HG02884 (cell line): ENCODE results near the gene EFCAB6.

Experiments
- ATAC-seq: cut with Tn5 transposase; IDR thresholded peaks from one replicate; pipeline ENCODE4 v1.9.1; 2021; ENCODE audit warnings: mild to moderate bottlenecking, moderate library complexity; ENCODE audit not compliant: unreplicated experiment

The EFCAB6 gene

GRCh38 chr22:43831561-43832392 lies 19.7 kb upstream of the EFCAB6 start:
- ATAC-seq, result no peak

- ATAC-seq, result no peak
Observed at GRCh38 chr22:43830931-43831560, 18.9 kb upstream of the EFCAB6 start.

DNA sequence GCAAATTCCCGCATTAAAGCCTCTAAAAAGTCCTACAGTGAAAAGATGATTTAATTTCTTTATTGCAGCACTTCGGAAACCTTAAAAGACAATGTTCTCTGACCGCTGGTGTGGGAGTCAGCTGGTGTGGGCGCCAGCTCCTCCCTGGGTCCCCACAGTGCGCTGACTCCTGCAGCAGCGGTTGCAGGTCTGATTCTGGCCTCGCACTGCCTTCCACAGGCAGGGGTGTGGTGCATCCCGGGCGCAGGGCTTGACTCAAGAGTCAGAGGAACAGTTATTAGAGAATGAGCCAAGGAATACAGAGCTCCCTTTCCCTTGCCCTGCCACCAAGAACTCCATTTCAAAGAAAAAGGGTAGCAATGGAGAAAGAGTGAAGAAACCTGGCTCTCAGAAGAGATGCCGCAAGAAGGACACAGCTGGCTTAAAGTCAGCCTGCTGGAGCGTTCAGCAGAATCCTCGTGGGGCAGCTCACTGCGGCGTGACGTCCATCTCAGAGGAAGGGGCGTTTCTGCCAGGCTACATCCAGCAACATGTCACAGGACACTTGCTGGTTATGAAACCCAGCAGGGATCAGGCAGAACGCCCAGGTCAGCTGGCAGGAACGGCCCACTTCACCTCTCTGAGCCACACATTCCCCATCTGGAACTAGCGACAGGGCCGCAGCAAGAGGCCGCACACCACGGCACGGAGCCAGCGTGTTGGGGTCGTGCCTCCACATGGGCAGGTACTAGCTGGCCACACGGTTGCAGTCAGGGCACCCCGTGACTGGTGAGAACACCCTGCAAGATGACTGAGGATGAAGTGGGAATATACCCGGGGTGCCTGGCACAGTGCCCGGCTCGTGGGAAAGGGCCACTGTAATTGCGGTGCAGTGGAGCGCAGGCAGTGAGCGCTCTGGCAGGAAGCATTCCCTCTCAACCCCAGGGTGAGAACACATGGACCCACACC lies 18.1 kb upstream of the EFCAB6 start:
- ATAC-seq, result no peak

DNA sequence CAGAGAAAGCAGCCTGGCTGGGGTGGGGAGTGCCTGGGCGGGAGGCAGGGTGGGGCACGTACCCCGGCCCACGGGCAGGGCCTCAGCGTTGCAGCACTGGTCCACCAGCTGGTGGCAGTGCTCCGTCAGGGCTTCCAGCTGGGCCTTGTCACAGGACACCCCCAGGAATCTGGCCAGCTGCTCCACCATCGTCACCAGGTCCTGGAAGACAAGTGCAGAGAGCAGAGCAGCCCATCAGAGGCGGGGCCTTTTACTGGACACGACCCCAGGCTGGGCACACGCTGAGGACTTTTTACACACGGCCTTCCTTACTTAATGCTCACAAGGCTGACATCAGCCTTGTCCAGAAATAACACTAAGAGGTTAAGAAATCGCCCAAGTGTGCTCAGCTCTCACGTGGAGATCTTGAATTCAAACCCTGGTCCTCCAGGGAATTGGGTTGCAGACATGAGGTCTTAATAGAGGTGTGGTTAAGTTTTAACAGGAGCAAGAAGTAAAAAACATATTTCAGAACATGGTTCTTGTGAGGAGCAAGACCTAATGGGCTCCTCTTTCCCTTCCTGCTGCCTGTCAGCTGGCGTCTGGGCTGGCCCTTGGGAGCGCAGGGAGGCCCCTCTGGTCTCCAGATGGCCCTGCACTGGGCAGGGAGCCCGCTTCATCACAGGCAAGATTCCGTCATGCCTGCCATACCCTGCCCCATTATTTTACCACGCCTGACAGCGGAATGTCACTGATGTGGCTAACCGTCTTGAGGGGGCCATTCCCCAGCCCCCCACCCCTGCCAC lies 17.1 kb upstream of the EFCAB6 start:
- no peak for ATAC-seq

DNA sequence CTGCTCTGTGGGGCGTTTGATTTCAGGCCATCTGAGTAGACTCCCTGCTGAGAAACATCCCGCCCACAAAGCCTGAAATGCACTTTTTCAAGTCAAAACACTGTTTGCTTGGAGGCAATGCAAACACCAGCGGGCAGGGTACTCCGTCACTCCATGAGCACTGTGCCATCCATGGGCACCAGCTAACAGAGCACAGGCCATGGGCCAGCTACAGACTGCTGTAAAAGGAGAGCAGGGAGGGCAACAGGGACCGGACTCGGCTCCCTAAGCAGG lies 16.6 kb upstream of the EFCAB6 start:
- ATAC-seq, result no peak

DNA sequence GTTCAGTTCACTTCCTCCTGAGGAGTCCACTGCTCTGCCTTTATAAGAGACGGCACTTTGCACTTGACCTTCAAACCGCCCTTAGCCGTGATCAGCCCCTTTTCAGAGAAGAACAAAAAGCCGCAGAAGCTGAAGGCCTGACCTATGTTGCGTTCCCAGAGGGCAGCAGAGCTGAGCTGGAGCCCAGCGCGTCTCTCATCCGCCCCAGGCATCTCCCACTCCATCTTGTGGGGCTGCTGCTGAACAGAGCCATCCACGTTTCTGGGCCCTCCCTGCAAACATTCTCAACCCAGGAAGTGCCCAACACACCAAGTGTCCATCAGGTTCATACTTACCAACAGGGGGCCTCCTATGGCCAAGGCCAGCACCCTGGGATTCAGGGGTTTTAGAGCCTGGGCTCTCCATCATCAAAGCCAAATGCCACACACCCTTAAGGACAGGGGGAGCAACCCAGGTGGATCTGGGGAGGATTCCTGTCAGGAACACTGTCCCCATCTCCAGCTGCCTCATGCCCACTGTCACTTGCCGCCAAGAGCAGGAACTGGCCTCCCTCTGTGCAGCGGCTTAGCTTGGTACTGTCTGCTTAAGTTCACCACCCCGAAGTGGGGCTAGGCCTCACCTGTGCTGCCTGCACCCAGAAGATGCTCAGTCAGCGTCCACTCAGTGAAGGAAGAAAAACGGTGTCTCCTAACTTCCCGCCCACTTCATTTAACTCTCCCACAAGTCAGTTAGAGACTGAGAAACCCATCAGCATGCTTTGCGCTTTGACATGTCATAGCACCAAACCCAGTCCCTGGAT lies 16.0 kb upstream of the EFCAB6 start:
- ATAC-seq, result no peak

DNA sequence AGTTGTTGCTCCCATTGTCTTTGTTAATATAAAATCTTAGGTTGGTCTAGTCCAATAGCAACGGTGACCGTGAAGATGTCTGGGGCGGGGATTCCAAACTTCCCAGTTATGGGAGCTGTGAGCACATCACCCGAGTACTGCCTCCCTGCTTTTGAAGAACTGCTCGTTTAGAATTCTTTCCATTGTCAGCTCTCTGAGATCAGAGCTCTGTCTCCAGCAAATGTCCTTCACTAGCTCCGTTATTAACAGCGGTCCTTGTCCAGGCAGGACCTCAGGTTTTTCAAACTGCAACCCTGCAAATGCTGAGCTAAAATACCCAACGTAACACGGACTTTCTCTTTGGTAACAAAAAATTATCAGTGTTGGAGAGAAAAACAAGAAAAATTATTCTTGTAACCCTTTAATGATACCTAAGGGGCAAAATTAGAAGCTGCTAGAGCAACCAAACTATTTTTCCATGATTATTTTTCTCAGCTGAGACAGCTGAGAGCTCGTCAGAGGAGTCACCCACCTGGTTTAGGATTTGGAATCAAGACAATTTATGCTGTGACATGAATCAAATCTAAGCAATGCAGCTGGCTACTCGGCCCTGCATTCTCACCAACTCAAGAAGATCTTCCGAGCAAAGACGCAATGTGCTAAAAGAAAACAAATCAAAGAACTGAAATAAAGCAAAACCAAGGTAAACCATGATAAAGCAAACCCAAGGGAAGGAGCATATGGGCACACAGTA lies 15.1 kb upstream of the EFCAB6 start:
- ATAC-seq, result no peak

GRCh38 chr22:43826142-43827002 lies 14.3 kb upstream of the EFCAB6 start:
- ATAC-seq, result no peak

DNA sequence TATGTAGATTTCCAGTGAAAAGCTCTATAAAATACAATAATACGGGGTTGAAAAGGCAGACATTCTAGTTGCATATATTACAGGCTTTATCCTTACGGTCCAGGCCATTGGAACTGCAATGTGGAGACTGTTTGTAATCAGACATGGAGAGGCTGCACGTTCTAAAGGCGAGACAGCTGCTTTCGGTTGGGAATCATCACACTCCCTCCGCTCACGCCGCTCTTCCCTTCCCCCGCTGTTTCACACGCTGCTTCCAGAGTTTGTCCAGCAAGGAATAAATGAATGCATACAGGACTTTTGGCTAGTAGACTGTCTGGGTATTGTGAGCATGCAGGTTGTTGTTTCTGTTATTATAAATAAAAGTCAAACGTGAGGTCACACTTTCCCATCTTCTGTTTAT lies 13.5 kb upstream of the EFCAB6 start:
- no peak for ATAC-seq

- ATAC-seq, result no peak
Observed at GRCh38 chr22:43824724-43825420, 12.8 kb upstream of the EFCAB6 start.

GRCh38 chr22:43823911-43824665 lies 12.0 kb upstream of the EFCAB6 start:
- no peak for ATAC-seq

DNA sequence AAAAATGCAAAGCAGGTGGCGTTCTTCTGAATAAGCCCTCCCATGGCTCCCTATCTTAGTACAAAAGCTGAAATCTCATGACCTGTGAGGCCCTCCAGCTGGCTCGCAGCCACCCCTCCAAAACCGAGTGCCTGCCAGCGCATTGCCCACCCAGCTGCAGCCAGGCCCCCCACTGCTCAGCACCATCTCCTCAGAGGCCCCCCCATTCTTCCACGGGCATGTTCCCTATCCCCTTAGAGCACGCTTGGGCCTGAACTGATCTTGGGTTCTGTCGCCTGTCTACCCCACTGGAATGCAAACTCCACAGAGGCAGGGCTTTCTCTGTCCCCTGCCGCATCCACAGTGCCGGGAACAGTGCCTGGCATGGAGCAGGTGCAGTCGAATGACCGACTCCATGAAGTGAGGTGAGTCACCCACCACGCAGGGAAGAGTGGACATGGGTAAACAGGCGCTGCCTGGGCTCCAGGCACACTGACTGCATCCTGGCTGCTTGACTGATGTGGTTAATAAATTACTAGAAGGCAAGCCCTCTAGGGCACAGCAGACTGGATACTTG lies 11.3 kb upstream of the EFCAB6 start:
- no peak for ATAC-seq

DNA sequence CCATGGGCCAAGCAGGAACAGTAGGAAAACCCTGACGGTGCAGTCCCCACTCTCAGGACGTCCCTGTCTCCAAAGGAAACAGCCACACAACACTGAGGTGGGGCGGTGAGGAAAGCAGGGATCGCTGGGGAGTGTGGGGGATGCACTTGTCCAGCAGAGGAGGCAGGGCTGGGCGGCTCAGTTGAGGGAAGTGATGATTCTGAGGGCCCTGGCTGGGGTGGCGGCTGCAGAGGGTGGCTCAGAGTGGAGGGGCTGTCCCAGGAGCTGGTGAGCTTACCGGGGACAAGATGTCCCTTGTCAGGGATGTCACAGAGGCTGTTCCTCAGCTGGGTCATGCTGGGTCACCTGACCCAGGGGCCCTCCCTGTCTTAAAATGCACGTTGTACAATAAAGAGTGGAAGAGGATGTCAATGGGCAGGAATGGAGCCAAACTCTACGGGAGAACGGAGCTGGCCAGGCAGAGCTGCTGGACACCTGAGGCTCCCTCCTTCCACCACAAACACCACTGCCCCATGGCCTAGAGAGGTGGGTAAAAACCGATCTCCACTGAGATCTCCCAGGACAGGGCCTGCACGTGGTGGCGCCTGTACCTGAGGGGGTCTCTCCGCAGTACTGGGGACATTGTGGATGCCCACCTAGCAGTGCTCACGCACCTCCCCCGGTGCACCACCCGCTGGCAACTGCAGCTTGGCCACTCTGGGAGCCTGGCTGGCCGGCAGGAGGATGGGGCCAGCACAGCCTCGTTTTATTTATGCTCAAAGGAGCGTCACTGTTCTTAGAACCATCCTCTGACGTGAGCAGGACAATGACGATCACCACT lies 9.7 kb upstream of the EFCAB6 start:
- ATAC-seq, result no peak

DNA sequence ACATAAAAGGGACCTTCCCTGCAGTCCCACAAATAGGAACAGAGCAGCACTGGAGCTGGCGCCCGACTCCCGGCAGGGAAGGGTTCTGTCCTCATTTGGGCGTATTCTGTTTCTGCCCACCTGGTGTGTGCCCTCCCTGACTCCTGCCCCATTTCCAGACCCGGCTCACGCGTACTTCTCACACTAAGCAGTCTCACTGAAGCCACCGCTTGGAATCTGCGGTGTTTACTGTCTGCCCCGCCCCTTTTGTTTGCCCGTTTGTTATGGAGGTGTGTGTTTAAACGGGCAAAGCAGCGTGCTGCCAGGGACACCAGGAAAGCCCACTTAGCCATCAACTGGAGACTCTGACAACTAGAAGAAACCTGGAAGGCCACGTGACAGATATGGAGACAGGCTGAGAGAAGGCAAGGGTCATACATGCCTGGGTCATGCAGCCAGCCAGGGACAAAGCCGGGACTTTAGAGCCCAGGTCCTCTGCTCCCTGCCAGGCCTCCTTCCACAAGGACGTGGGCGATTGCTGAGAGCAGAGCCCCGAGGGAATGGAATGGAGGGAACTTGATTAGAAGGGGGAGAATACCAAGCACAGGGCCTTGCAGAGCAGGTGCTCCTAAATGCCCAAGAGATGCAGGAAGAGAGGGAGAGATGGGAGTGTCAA lies 8.7 kb upstream of the EFCAB6 start:
- no peak for ATAC-seq

DNA sequence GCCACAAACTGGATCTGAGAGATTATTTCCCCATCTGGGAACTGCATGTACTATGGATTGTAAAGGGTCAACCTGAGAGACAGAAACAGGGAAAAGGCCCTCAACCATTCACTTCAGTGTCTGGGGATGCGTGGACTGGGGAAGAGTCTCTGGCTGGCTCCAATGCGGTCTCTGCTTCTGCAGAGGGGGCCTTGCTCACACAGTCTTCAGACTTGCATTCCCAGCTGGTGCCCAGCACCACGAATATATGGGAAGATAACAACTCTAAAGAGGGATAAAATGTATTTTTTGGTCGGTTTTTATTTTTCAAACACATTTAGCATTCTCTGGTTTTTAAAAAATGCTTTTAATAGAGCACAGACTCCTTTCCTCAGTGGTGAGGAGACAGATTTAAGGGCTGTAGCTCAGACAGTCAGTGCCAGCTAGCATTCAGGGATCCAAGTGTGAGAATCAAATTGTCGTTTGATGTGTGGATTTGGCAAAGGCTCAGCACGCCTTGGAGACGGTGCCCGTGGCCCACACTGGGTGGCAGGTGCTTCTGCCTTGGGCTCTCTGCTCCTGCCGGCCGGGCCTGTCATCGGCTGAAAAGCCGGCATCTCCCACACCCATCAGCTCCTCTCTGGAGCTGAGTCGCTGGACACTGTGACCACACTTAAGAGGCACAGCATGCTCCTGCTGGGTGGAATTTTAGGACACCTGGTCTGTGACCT lies 8.0 kb upstream of the EFCAB6 start:
- ATAC-seq, result no peak
